GM18526 (cell line): ENCODE data around the gene ACSBG1.

ENCODE experiments used
- POLR2A ChIP-seq: IDR thresholded peaks from 3 replicates; pipeline ENCODE4 v1.6.1; 2011; ENCODE audit not compliant: insufficient read length; ENCODE audit errors: extremely low read depth

The ACSBG1 gene

GRCh38 chr15:78209646-78210348, 24.6 kb downstream of the ACSBG1 start:
- TF ChIP-seq POLR2A = no peak

- TF ChIP-seq POLR2A = no peak
These were observed 25.3 kb downstream of the ACSBG1 start for GRCh38 chr15:78208887-78209645.

- no peak for TF ChIP-seq POLR2A
These were observed 26.0 kb downstream of the ACSBG1 start for GRCh38 chr15:78208341-78208844.

GRCh38 chr15:78207641-78208340, 26.6 kb downstream of the ACSBG1 start:
- TF ChIP-seq POLR2A = no peak

- TF ChIP-seq POLR2A = no peak
These were observed 27.3 kb downstream of the ACSBG1 start for GRCh38 chr15:78207110-78207458.

GRCh38 chr15:78206326-78207109, 27.8 kb downstream of the ACSBG1 start:
- TF ChIP-seq POLR2A = no peak

- no peak for TF ChIP-seq POLR2A
These were observed 28.5 kb downstream of the ACSBG1 start for GRCh38 chr15:78205856-78206255.

GRCh38 chr15:78205337-78205736, 29.0 kb downstream of the ACSBG1 start:
- TF ChIP-seq POLR2A = no peak

- no peak for TF ChIP-seq POLR2A
These were observed 29.7 kb downstream of the ACSBG1 start for GRCh38 chr15:78204351-78205309.

GRCh38 chr15:78203346-78204225, 30.8 kb downstream of the ACSBG1 start:
- TF ChIP-seq POLR2A = no peak

GRCh38 chr15:78201281-78202190, 32.8 kb downstream of the ACSBG1 start:
- TF ChIP-seq POLR2A = no peak

- TF ChIP-seq POLR2A = no peak
These were observed 34.0 kb downstream of the ACSBG1 start for GRCh38 chr15:78200276-78200930.

- no peak for TF ChIP-seq POLR2A
These were observed 36.7 kb downstream of the ACSBG1 start for GRCh38 chr15:78197632-78198031.
